Colonic mucosa (tissue), 4 donors: Measurements from ENCODE around the gene CNOT1. TPM values are rescaled to one million over a fixed set of nuclear protein-coding genes. Genes with fewer than 3 reads are reported as not detected.

Experiments used
- DNase-seq: peaks from one replicate; pipeline ENCODE4 v3.0.0-alpha.2; 2020
- H3K27ac ChIP-seq: fragments of 200-600 bp; one replicate; pipeline ENCODE4 v1.8.0; 2021
- H3K27me3 ChIP-seq: fragments of 200-600 bp; one replicate; pipeline ENCODE4 v1.8.0; 2021
- H3K36me3 ChIP-seq: fragments of 200-600 bp; one replicate; pipeline ENCODE4 v1.8.0; 2021
- H3K4me1 ChIP-seq: fragments of 200-600 bp; one replicate; pipeline ENCODE4 v1.8.0; 2021; ENCODE audit warnings: mild to moderate bottlenecking
- H3K4me3 ChIP-seq: fragments of 200-600 bp; one replicate; pipeline ENCODE4 v1.8.0; 2021
- H3K9ac ChIP-seq, 2 donors: one replicate each; pipeline ENCODE4 v1.7.0; 2013; ENCODE audit warnings: control low read depth in 2 of 2, low read depth in 2 of 2, low read length in 2 of 2
- H3K9me3 ChIP-seq: fragments of 200-600 bp; one replicate; pipeline ENCODE4 v1.8.0; 2021
- intact Hi-C: fragments of 100-400 bp; cut with DNase I; formaldehyde crosslinking; loops from one replicate; pipeline ENCODE4 v1.14.1; 2022
- total RNA-seq, 2 donors: library from RNA; stranded (reverse); fragmentation: NEBNext Ultra II Directional in 1 of 2; extraction: Animal tissue kit (Norgen Biotek cat#: 25700) in 1 of 2; gene quantifications; one replicate each; pipeline ENCODE4 v1.2.1, GENCODE V29; 2021
- TF ChIP-seq, protein P1 (sequence below): fragments of 200-600 bp; IDR thresholded peaks from one replicate; pipeline ENCODE4 v1.8.0; 2022; ENCODE audit warnings: antibody characterized with exemption, mild to moderate bottlenecking
- donor health status: healthy.
- donor health status: DM: no; HTN: no; CAD: no.
- donor health status: DM: no; HTN: no; CAD: no.

CNOT1 gene
- total RNA-seq, 2 donors from 2014 or later, result 237 to 268 TPM

GRCh38 chr16:58518083-58518979 is 111.3 kb downstream of the CNOT1 start:
- intact Hi-C loops, result no loop called here
- DNase-seq, result no peak

GRCh38 chr16:58516768-58517107 is 112.9 kb downstream of the CNOT1 start:
- TF ChIP-seq, protein P1, sequence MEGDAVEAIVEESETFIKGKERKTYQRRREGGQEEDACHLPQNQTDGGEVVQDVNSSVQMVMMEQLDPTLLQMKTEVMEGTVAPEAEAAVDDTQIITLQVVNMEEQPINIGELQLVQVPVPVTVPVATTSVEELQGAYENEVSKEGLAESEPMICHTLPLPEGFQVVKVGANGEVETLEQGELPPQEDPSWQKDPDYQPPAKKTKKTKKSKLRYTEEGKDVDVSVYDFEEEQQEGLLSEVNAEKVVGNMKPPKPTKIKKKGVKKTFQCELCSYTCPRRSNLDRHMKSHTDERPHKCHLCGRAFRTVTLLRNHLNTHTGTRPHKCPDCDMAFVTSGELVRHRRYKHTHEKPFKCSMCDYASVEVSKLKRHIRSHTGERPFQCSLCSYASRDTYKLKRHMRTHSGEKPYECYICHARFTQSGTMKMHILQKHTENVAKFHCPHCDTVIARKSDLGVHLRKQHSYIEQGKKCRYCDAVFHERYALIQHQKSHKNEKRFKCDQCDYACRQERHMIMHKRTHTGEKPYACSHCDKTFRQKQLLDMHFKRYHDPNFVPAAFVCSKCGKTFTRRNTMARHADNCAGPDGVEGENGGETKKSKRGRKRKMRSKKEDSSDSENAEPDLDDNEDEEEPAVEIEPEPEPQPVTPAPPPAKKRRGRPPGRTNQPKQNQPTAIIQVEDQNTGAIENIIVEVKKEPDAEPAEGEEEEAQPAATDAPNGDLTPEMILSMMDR, result no peak
- Histone ChIP-seq H3K27me3 (no peaks in the 10 kb centered on the region), H3K4me1 (peaks cover 3% of the 10 kb centered on the region), H3K4me3 (no peak overlapping the region), H3K27ac (no peak overlapping the region), H3K9ac (peak overlapping the region in 1 of 2 donors; percentile 52), H3K36me3 (peaks cover 20% of the 10 kb centered on the region), H3K9me3 (no peaks in the 10 kb centered on the region)
- no peak for DNase-seq
- intact Hi-C loops, result no loop called here

More at GRCh38 chr16:58518083-58518979, 111.3 kb downstream of the CNOT1 start:
- H3K4me3 ChIP-seq, result no peak overlapping the region
- no peak overlapping the region for H3K27ac ChIP-seq
- TF ChIP-seq, protein P1, result no peak
- peaks cover 3% of the 10 kb centered on the region for H3K4me1 ChIP-seq
- H3K9me3 ChIP-seq, result no peaks in the 10 kb centered on the region
- H3K27me3 ChIP-seq, result no peaks in the 10 kb centered on the region
- H3K9ac ChIP-seq, result no peak overlapping the region
- peaks cover 28% of the 10 kb centered on the region for H3K36me3 ChIP-seq

GRCh38 chr16:58515871-58516767 is 113.5 kb downstream of the CNOT1 start:
- Histone ChIP-seq H3K9ac (peak overlapping the region; percentile 68), H3K9me3 (no peaks in the 10 kb centered on the region), H3K27me3 (no peaks in the 10 kb centered on the region), H3K4me3 (peak overlapping the region; percentile 74), H3K4me1 (peaks cover 3% of the 10 kb centered on the region), H3K36me3 (peaks cover 14% of the 10 kb centered on the region), H3K27ac (peak overlapping the region; percentile 65)
- DNase-seq, result peak; percentile 66
- TF ChIP-seq, protein P1, result no peak
- intact Hi-C loops, result no loop called here

- no peaks in the 10 kb centered on the region for H3K27me3 ChIP-seq
- intact Hi-C loops, result no loop called here
- H3K27ac ChIP-seq, result peak within 1 kb of the TSS; percentile 65
- H3K4me3 ChIP-seq, result peak within 1 kb of the TSS; percentile 74
- H3K36me3 ChIP-seq, result peaks cover 6% of the 10 kb centered on the region
- H3K9me3 ChIP-seq, result no peaks in the 10 kb centered on the region
- H3K9ac ChIP-seq, result peak within 1 kb of the TSS; percentile 68
- peaks cover 3% of the 10 kb centered on the region for H3K4me1 ChIP-seq
- TF ChIP-seq, protein P1, result no peak
- DNase-seq, result peak; percentile 91
Observed at GRCh38 chr16:58515125-58515870, 114.3 kb downstream of the CNOT1 start, which contains the start of gene SETD6. TSS of gene SETD6 (plus strand) at chr16:58515517. CDS start at chr16:58515538, 21 bp downstream.

- no peaks in the 10 kb centered on the region for H3K27me3 ChIP-seq
- H3K27ac ChIP-seq, result no peak overlapping the region
- no peak for DNase-seq
- H3K4me3 ChIP-seq, result no peak overlapping the region
- TF ChIP-seq, protein P1, result no peak
- H3K9ac ChIP-seq, result no peak overlapping the region
- intact Hi-C loops, result loop anchor here (5.0 kb wide), 2 partner anchors 148 to 243 kb away; no protein-coding TSS in a partner anchor
- no peaks in the 10 kb centered on the region for H3K36me3 ChIP-seq
- peaks cover 3% of the 10 kb centered on the region for H3K4me1 ChIP-seq
- H3K9me3 ChIP-seq, result no peaks in the 10 kb centered on the region
Observed at GRCh38 chr16:58513874-58514273, 115.8 kb downstream of the CNOT1 start.
